ENCODE measurements around the gene ATG7.
A peak's percentile ranks its signal among the peaks of the same experiment; 100 is the strongest.

Gene ATG7

GRCh38 chr3:11271986-11272904, at the start of gene ATG7:
TSS of gene ATG7 (plus strand) at chr3:11272397. CDS start at chr3:11298696, 26,299 bp downstream.
- DNase-seq: peak; percentile 90

GRCh38 chr3:11224010-11224409, 48.2 kb upstream of the ATG7 start:
- no peak for DNase-seq

GRCh38 chr3:11224870-11225229, 47.3 kb upstream of the ATG7 start:
- DNase-seq: no peak

GRCh38 chr3:11226042-11226370, 46.2 kb upstream of the ATG7 start:
- DNase-seq: no peak

GRCh38 chr3:11228041-11228440, 44.2 kb upstream of the ATG7 start:
- DNase-seq: no peak

- DNase-seq: no peak
Measured at GRCh38 chr3:11230125-11230524, 42.1 kb upstream of the ATG7 start.

- DNase-seq: no peak
Measured at GRCh38 chr3:11230832-11231231, 41.4 kb upstream of the ATG7 start.

GRCh38 chr3:11235385-11235784, 36.8 kb upstream of the ATG7 start:
- no peak for DNase-seq

- peak; percentile 80 for DNase-seq
Measured at GRCh38 chr3:11236588-11237461, 35.4 kb upstream of the ATG7 start.

- no peak for DNase-seq
Measured at GRCh38 chr3:11238060-11238459, 34.1 kb upstream of the ATG7 start.

- DNase-seq: no peak
Measured at GRCh38 chr3:11238880-11239279, 33.3 kb upstream of the ATG7 start.

GRCh38 chr3:11239796-11240195, 32.4 kb upstream of the ATG7 start:
- DNase-seq: no peak

GRCh38 chr3:11240496-11240895, 31.7 kb upstream of the ATG7 start:
- DNase-seq: no peak

GRCh38 chr3:11244121-11244677, 28.0 kb upstream of the ATG7 start:
- DNase-seq: no peak

- DNase-seq: no peak
Measured at GRCh38 chr3:11245276-11245675, 26.9 kb upstream of the ATG7 start.

- DNase-seq: no peak
Measured at GRCh38 chr3:11245827-11246662, 26.2 kb upstream of the ATG7 start.

- DNase-seq: no peak
Measured at GRCh38 chr3:11246663-11246970, 25.6 kb upstream of the ATG7 start.

- DNase-seq: no peak
Measured at GRCh38 chr3:11247362-11247761, 24.8 kb upstream of the ATG7 start.

GRCh38 chr3:11248596-11248995, 23.6 kb upstream of the ATG7 start:
- no peak for DNase-seq

GRCh38 chr3:11250902-11251806, 21.0 kb upstream of the ATG7 start:
- no peak for DNase-seq

- no peak for DNase-seq
Measured at GRCh38 chr3:11251807-11252176, 20.4 kb upstream of the ATG7 start.

GRCh38 chr3:11254876-11255275, 17.3 kb upstream of the ATG7 start:
- DNase-seq: no peak

All from NCI-H1105 (cell line).